OCI-LY7 (cell line): ENCODE results near the gene PDZRN3. TPM values are rescaled to one million over a fixed set of nuclear protein-coding genes. Genes with fewer than 3 reads are reported as not detected.

Experiments
- BruUV-seq: library from RNA; stranded (reverse); fragments of 400-500 nt; replicated peaks from 2 replicates; lab custom pipeline; 2021; lab: Mats Ljungman, UMichigan
- CTCF ChIA-PET: fragments of 300-600 bp; sonication (Branson Sonifier 250); formaldehyde crosslinking; loops from one replicate; lab custom pipeline; 2022; ENCODE audit warnings: antibody characterized with exemption; ENCODE audit not compliant: unreplicated experiment; lab: Charles Lee
- POLR2A ChIA-PET: fragments of 300-600 bp; sonication (Branson Sonifier 250); formaldehyde crosslinking; loops from one replicate; lab custom pipeline; 2022; ENCODE audit warnings: antibody characterized with exemption; lab: Charles Lee
- DNase-seq: peaks from one replicate; pipeline ENCODE4 v3.0.0-alpha.2; 2015; ENCODE audit warnings: low spot score
- H2AFZ ChIP-seq: fragments of 200-600 bp; sonication (generic), shearing (Covaris generic); 2 replicates; pipeline ENCODE4 v1.6.1; 2014; ENCODE audit warnings: mild to moderate bottlenecking, antibody characterized with exemption, low read length, moderate library complexity
- H3K27ac ChIP-seq: fragments of 200-600 bp; sonication (generic); 2 replicates; pipeline ENCODE4 v1.5.1; 2014; ENCODE audit warnings: mixed run types, low read depth, mild to moderate bottlenecking, moderate library complexity, low read length, inconsistent platforms; ENCODE audit not compliant: poor library complexity, severe bottlenecking
- H3K36me3 ChIP-seq: fragments of 200-600 bp; sonication (generic); 2 replicates; pipeline ENCODE4 v1.6.1; 2014; ENCODE audit warnings: mild to moderate bottlenecking, antibody characterized with exemption, low read length, moderate library complexity, mixed read lengths; ENCODE audit not compliant: insufficient read depth
- H3K4me1 ChIP-seq: fragments of 200-600 bp; sonication (generic); 2 replicates; pipeline ENCODE4 v1.5.1; 2014; ENCODE audit warnings: mild to moderate bottlenecking, low read length; ENCODE audit not compliant: insufficient read depth, poor library complexity, severe bottlenecking
- H3K4me2 ChIP-seq: fragments of 200-600 bp; sonication (generic); 2 replicates; pipeline ENCODE4 v1.6.1; 2014; ENCODE audit warnings: mild to moderate bottlenecking, low read length
- H3K4me3 ChIP-seq: fragments of 200-600 bp; sonication (generic); 2 replicates; pipeline ENCODE4 v1.5.1; 2014; ENCODE audit warnings: mild to moderate bottlenecking, low read depth, low read length; ENCODE audit not compliant: poor library complexity, severe bottlenecking
- H3K79me2 ChIP-seq: fragments of 200-600 bp; sonication (generic); 2 replicates; pipeline ENCODE4 v1.6.1; 2016; ENCODE audit warnings: low read depth, mild to moderate bottlenecking, low read length, moderate library complexity, mixed read lengths; ENCODE audit not compliant: insufficient read depth
- H3K9me2 ChIP-seq: fragments of 200-600 bp; sonication (generic); 2 replicates; pipeline ENCODE4 v1.6.1; 2016; ENCODE audit warnings: mild to moderate bottlenecking, low read length, mixed read lengths; ENCODE audit not compliant: insufficient read depth
- H3K9me3 ChIP-seq: fragments of 200-600 bp; sonication (generic); 2 replicates; pipeline ENCODE4 v1.6.1; 2014; ENCODE audit warnings: mild to moderate bottlenecking, mixed run types, low read length, mixed read lengths
- H4K20me1 ChIP-seq: fragments of 200-600 bp; sonication (generic); 2 replicates; pipeline ENCODE4 v1.6.1; 2014; ENCODE audit warnings: mild to moderate bottlenecking, antibody characterized with exemption, low read length, moderate library complexity, mixed read lengths; ENCODE audit not compliant: insufficient read depth
- EZH2phosphoT487 ChIP-seq: fragments of 200-600 bp; sonication (generic); IDR thresholded peaks from 2 replicates; pipeline ENCODE4 v1.6.1; 2018; ENCODE audit warnings: low read depth, borderline replicate concordance, mild to moderate bottlenecking, mixed run types, antibody characterized with exemption, low read length, moderate library complexity, mixed read lengths
- intact Hi-C: fragments of 100-400 bp; cut with micrococcal nuclease; formaldehyde crosslinking; loops from one replicate; pipeline ENCODE4 v1.10.0; 2022; ENCODE audit not compliant: unreplicated experiment
- total RNA-seq, 2 experiments: library from RNA; depleted of rRNA in 1 of 2; stranded (reverse); fragments of >200 nt in 1 of 2; shearing (Covaris generic) in 1 of 2; gene quantifications; 2 replicates each; pipeline ENCODE4 v1.2.3, GENCODE V29; 2014 to 2022
- TF ChIP-seq, protein P1 (sequence below): fragments of 200-600 bp; sonication (generic); conservative IDR thresholded peaks from 2 replicates; pipeline ENCODE4 v1.5.1; 2014; ENCODE audit warnings: mild to moderate bottlenecking, antibody characterized with exemption, low read length, moderate library complexity, mixed read lengths

PDZRN3 gene
- total RNA-seq, 2 experiments from 2014 or later: 0.95 TPM; not detected in 1

DNA sequence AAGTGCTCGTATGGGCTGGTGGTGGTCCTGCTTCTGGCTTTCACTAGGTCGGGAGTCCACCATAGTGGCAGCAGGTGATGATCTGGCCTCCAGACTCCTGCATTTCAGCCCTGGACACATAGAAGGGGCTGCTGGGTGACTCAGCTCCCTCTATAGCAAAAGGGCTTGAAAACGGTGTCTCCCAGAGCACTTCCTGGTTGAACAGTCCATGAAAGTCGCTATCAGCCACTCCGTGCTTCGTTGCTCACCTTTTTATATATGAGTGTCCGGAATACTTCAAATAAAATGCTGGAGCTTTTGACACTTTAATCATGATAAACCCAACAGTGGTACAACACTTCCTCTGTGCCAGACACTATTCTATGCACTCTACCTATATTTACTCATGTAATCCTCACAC, 213.2 kb downstream of the PDZRN3 start:
- ChIA-PET POLR2A (no interaction called here), CTCF (no interaction called here)
- BruUV-seq: no TSS peak
- Histone ChIP-seq H3K4me3 (no peak overlapping the region), H3K79me2 (no peaks in the 10 kb centered on the region), H2AFZ (no peak overlapping the region), H3K9me2 (no peaks in the 10 kb centered on the region), H3K36me3 (no peaks in the 10 kb centered on the region), H3K27ac (no peak overlapping the region), H3K9me3 (no peaks in the 10 kb centered on the region), H3K4me2 (no peak overlapping the region), H4K20me1 (no peaks in the 10 kb centered on the region), H3K4me1 (no peaks in the 10 kb centered on the region)
- intact Hi-C loops: no loop called here
- TF ChIP-seq EZH2phosphoT487: no peak
- TF ChIP-seq, protein P1, sequence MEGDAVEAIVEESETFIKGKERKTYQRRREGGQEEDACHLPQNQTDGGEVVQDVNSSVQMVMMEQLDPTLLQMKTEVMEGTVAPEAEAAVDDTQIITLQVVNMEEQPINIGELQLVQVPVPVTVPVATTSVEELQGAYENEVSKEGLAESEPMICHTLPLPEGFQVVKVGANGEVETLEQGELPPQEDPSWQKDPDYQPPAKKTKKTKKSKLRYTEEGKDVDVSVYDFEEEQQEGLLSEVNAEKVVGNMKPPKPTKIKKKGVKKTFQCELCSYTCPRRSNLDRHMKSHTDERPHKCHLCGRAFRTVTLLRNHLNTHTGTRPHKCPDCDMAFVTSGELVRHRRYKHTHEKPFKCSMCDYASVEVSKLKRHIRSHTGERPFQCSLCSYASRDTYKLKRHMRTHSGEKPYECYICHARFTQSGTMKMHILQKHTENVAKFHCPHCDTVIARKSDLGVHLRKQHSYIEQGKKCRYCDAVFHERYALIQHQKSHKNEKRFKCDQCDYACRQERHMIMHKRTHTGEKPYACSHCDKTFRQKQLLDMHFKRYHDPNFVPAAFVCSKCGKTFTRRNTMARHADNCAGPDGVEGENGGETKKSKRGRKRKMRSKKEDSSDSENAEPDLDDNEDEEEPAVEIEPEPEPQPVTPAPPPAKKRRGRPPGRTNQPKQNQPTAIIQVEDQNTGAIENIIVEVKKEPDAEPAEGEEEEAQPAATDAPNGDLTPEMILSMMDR: no peak
- DNase-seq: no peak

DNA sequence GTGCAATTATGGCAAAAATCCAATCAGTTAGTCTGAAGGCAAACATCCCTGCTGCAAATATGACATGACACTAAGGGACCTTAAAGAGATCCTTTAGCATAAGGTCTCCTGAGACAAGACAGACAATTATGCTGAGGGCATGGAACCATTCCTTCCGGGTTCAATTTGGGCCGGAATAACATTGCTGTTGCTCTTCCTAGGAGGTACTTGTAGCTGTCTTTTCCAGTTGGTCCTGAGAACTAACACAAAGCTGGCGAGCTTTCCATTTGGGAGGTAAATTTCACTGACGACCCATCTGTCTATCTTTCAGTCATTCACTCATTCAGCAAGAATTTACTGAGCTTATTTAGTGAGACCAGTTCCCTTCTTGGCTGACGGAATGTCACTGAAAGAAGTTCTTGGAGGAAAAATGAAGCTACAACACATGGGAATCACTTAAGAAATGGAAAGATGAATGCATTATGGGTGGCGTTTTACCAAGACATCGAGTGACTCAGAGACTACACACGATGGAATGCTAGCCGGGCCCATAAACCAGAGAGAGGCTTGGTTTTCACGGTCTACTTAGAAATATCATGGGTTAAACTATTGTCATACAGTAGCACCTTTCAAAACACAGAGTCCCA, 215.5 kb downstream of the PDZRN3 start:
- Histone ChIP-seq H3K9me2 (no peaks in the 10 kb centered on the region), H3K4me3 (no peak overlapping the region), H3K27ac (no peak overlapping the region), H3K9me3 (no peaks in the 10 kb centered on the region), H3K36me3 (no peaks in the 10 kb centered on the region), H4K20me1 (no peaks in the 10 kb centered on the region), H3K4me2 (no peak overlapping the region), H3K79me2 (no peaks in the 10 kb centered on the region), H3K4me1 (no peaks in the 10 kb centered on the region), H2AFZ (no peak overlapping the region)
- BruUV-seq: no TSS peak
- intact Hi-C loops: no loop called here
- ChIA-PET CTCF (no interaction called here), POLR2A (no interaction called here)
- DNase-seq: no peak
- TF ChIP-seq, protein P1: no peak
- TF ChIP-seq EZH2phosphoT487: no peak

DNA sequence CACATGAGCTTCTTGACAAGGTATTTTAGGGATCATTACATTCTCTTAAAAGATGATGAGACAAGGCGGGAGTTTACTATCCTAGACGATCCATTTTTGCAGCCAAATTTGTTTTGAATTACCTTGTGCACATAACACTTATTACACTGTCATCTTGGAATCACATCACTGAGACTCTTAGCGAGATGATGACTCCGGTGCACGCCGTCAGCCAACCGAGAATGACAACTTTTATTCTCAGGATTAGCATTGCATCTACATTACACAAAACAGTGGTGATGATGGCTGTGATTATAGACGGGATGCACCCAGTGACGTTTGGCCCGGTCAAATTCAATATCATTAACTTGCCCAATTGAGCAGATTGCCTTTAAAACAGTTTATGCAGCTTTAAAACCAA, 216.1 kb downstream of the PDZRN3 start:
- Histone ChIP-seq H3K4me3 (no peak overlapping the region), H3K27ac (no peak overlapping the region), H3K79me2 (no peaks in the 10 kb centered on the region), H3K4me2 (no peak overlapping the region), H4K20me1 (no peaks in the 10 kb centered on the region), H3K9me3 (no peaks in the 10 kb centered on the region), H3K36me3 (no peaks in the 10 kb centered on the region), H3K4me1 (no peaks in the 10 kb centered on the region), H3K9me2 (no peaks in the 10 kb centered on the region), H2AFZ (no peak overlapping the region)
- no TSS peak for BruUV-seq
- ChIA-PET CTCF (no interaction called here), POLR2A (interaction anchor here (1.5 kb wide), 1 partner anchor 76 kb away, joined by 3 read pairs; no protein-coding TSS in a partner anchor)
- intact Hi-C loops: no loop called here
- TF ChIP-seq EZH2phosphoT487: no peak
- TF ChIP-seq, protein P1: no peak
- no peak for DNase-seq
